Gastrocnemius medialis (tissue), 4 donors: ENCODE data around the gene XKR7.

ENCODE experiments used
- CTCF ChIP-seq, 5 experiments: fragments of 450-650 bp in 3 of 5; fragments of 200-600 bp in 2 of 5; sonication (generic) in 2 of 5; IDR thresholded peaks in 4 of 5; conservative IDR thresholded peaks in 1 of 5; 1 replicate in 4 of 5; 2 replicates in 1 of 5; pipeline ENCODE4 v1.5.1; 2016 to 2019; ENCODE audit warnings: antibody characterized with exemption in 5 of 5, mild to moderate bottlenecking in 3 of 5, moderate library complexity in 3 of 5
- POLR2A ChIP-seq, 2 donors: fragments of 450-650 bp; IDR thresholded peaks; one replicate each; pipeline ENCODE4 v1.6.1; 2017; ENCODE audit warnings: antibody characterized with exemption in 2 of 2, mild to moderate bottlenecking in 2 of 2, moderate library complexity in 2 of 2

DNA sequence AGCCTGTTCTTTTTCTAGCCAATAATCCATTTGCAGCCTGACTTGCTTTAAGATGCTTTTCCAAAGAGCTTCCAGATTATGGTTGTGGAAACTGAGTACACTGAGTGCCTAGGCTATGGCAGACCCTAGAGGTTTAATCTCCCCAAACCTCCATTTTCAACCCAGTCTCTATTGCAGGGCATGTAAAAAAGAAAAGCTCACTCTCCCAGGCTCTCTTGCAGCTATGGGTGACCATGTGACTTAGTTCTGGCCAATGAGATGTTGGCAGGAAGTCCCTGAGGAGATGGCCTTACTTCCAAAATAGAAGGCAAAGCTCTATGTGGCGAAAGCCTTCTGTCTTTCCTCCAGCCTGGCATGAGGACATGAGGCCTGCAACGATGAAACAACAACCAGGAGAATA is 19.9 kb upstream of the XKR7 start:
- TF ChIP-seq POLR2A (IDR thresholded peaks at IDR 0.05) (no peak), CTCF (IDR thresholded peaks at IDR 0.05 in 4 of 5, conservative IDR thresholded peaks at IDR 0.05 in 1 of 5) (no peak)
